H1 (cell line): Measurements from ENCODE around the gene GPHA2. TPM values are rescaled to one million over a fixed set of nuclear protein-coding genes. Genes with fewer than 3 reads are reported as not detected.

Source experiments
- CTCF ChIA-PET: fragments of 300-600 bp; sonication (Branson Sonifier 250); formaldehyde crosslinking; loops from one replicate; lab custom pipeline; 2021; ENCODE audit not compliant: partially characterized antibody; lab: Charles Lee
- POLR2A ChIA-PET: fragments of 300-600 bp; sonication (Branson Sonifier 250); formaldehyde crosslinking; loops from one replicate; lab custom pipeline; 2021; ENCODE audit warnings: inconsistent platforms; ENCODE audit not compliant: partially characterized antibody; lab: Charles Lee
- DNase-seq, 2 experiments: peaks; one replicate each; pipeline versions ENCODE4 v3.0.0 to v3.0.0-alpha.2; 2010 to 2022; ENCODE audit warnings: low spot score in 2 of 2, low read depth in 1 of 2, mixed read lengths in 1 of 2
- FAIRE-seq: peaks from 2 replicates; lab custom pipeline; 2011; peaks lifted over from hg19 to GRCh38; lab: Jason Lieb, UNC
- H2AFZ ChIP-seq: 2 replicates; pipeline ENCODE4 v1.8.1; 2012; ENCODE audit warnings: low read length, inconsistent platforms
- H2AK5ac ChIP-seq: 2 replicates; pipeline ENCODE4 v1.6.1; 2013; ENCODE audit warnings: low read depth, low read length
- H2BK120ac ChIP-seq: replicated peaks from 2 replicates; pipeline ENCODE3; 2013; ENCODE audit warnings: low read depth, low read length, inconsistent platforms
- H2BK12ac ChIP-seq: 2 replicates; pipeline ENCODE4 v1.6.1; 2013; ENCODE audit warnings: low read depth, low read length
- H2BK15ac ChIP-seq: 2 replicates; pipeline ENCODE4 v1.6.1; 2013; ENCODE audit warnings: low read length
- H2BK20ac ChIP-seq: 2 replicates; pipeline ENCODE4 v1.6.1; 2013; ENCODE audit warnings: low read length
- H2BK5ac ChIP-seq: 2 replicates; pipeline ENCODE4 v1.6.1; 2013; ENCODE audit warnings: low read depth, low read length
- H3K14ac ChIP-seq: 2 replicates; pipeline ENCODE4 v1.6.1; 2013; ENCODE audit warnings: inconsistent platforms; ENCODE audit not compliant: insufficient read length
- H3K18ac ChIP-seq: 2 replicates; pipeline ENCODE4 v1.6.1; 2013; ENCODE audit warnings: low read length; ENCODE audit errors: extremely low read depth
- H3K23ac ChIP-seq: 2 replicates; pipeline ENCODE4 v1.6.1; 2013; ENCODE audit warnings: inconsistent platforms; ENCODE audit not compliant: insufficient read length
- H3K23me2 ChIP-seq: 2 replicates; pipeline ENCODE4 v1.6.1; 2013; ENCODE audit warnings: low read depth, low read length
- H3K27ac ChIP-seq: 2 replicates; pipeline ENCODE4 v1.6.1; 2011; ENCODE audit warnings: low read depth, low read length, inconsistent platforms
- H3K27me3 ChIP-seq, 4 experiments: replicated peaks in 1 of 4; 1 replicate in 1 of 4; 2 replicates in 3 of 4; pipeline versions ENCODE4 v1.6.1 to v1.8.1; 2011 to 2013; ENCODE audit warnings: low read length in 3 of 4, mild to moderate bottlenecking in 3 of 4, inconsistent platforms in 2 of 4, mixed read lengths in 2 of 4, moderate library complexity in 1 of 4; ENCODE audit not compliant: control insufficient read depth in 3 of 4, insufficient read depth in 3 of 4; ENCODE audit errors: extremely low read depth in 1 of 4
- H3K36me3 ChIP-seq, 4 experiments: 2 replicates each; pipeline versions ENCODE4 v1.6.1 to v1.8.1; 2011 to 2013; ENCODE audit warnings: mild to moderate bottlenecking in 4 of 4, low read length in 3 of 4, moderate library complexity in 2 of 4, control low read depth in 1 of 4, inconsistent platforms in 1 of 4; ENCODE audit not compliant: insufficient read depth in 4 of 4, control insufficient read depth in 2 of 4
- H3K4ac ChIP-seq: replicated peaks from 2 replicates; pipeline ENCODE3; 2013; ENCODE audit warnings: low read length, low read depth, mixed read lengths, inconsistent platforms; ENCODE audit not compliant: insufficient read length
- H3K4me1 ChIP-seq, 4 experiments: replicated peaks in 1 of 4; 1 replicate in 1 of 4; 2 replicates in 3 of 4; pipeline versions ENCODE4 v1.6.1 to v1.8.1; 2011 to 2013; ENCODE audit warnings: low read length in 3 of 4, inconsistent platforms in 2 of 4, mixed read lengths in 1 of 4; ENCODE audit not compliant: insufficient read depth in 4 of 4, control insufficient read depth in 3 of 4
- H3K4me2 ChIP-seq, 2 experiments: 2 replicates each; pipeline versions ENCODE4 v1.6.1 to v1.8.1; 2011 to 2013; ENCODE audit warnings: low read depth in 2 of 2, low read length in 2 of 2, control low read depth in 1 of 2, inconsistent platforms in 1 of 2, mild to moderate bottlenecking in 1 of 2; ENCODE audit not compliant: insufficient read depth in 1 of 2
- H3K4me3 ChIP-seq, 4 experiments: fragments of 200-600, 300-600 bp in 1 of 4; sonication (generic), shearing (Covaris generic), sonication (Bioruptor Twin) in 1 of 4; 2 replicates each; pipeline versions ENCODE4 v1.5.1 to v1.8.1; 2011 to 2016; ENCODE audit warnings: low read length in 4 of 4, low read depth in 3 of 4, control low read depth in 2 of 4, inconsistent platforms in 2 of 4, mild to moderate bottlenecking in 2 of 4, mixed read lengths in 1 of 4, moderate library complexity in 1 of 4; ENCODE audit not compliant: insufficient read depth in 2 of 4; ENCODE audit errors: extremely low read depth in 1 of 4
- H3K56ac ChIP-seq: replicated peaks from 2 replicates; pipeline ENCODE3; 2013; ENCODE audit warnings: low read depth, mild to moderate bottlenecking, mixed read lengths, low read length, inconsistent platforms; ENCODE audit not compliant: insufficient read length
- H3K79me1 ChIP-seq: 2 replicates; pipeline ENCODE4 v1.6.1; 2013; ENCODE audit warnings: low read depth, low read length, control low read depth
- H3K79me2 ChIP-seq, 2 experiments: 2 replicates each; pipeline versions ENCODE4 v1.6.1 to v1.8.1; 2012 to 2013; ENCODE audit warnings: low read length in 2 of 2, mild to moderate bottlenecking in 2 of 2, inconsistent platforms in 1 of 2; ENCODE audit not compliant: insufficient read depth in 2 of 2, control insufficient read depth in 1 of 2
- H3K9ac ChIP-seq, 4 experiments: replicated peaks in 1 of 4; 1 replicate in 1 of 4; 2 replicates in 3 of 4; pipeline versions ENCODE4 v1.6.1 to v1.8.1; 2011 to 2013; ENCODE audit warnings: low read depth in 3 of 4, low read length in 3 of 4, control low read depth in 2 of 4, mild to moderate bottlenecking in 2 of 4, moderate library complexity in 2 of 4, inconsistent platforms in 1 of 4; ENCODE audit errors: extremely low read depth in 1 of 4
- H3K9me3 ChIP-seq, 2 experiments: 2 replicates each; pipeline versions ENCODE4 v1.6.1 to v1.8.1; 2012 to 2013; ENCODE audit warnings: mild to moderate bottlenecking in 2 of 2, moderate library complexity in 2 of 2, control low read depth in 1 of 2, inconsistent platforms in 1 of 2, low read depth in 1 of 2, low read length in 1 of 2, mixed read lengths in 1 of 2; ENCODE audit not compliant: insufficient read depth in 2 of 2
- H4K20me1 ChIP-seq, 2 experiments: replicated peaks in 1 of 2; 2 replicates each; pipeline versions ENCODE3 to v1.8.1; 2011 to 2013; ENCODE audit warnings: inconsistent platforms in 2 of 2, low read length in 2 of 2, mild to moderate bottlenecking in 1 of 2; ENCODE audit not compliant: insufficient read depth in 2 of 2, control insufficient read depth in 1 of 2
- H4K5ac ChIP-seq: 2 replicates; pipeline ENCODE4 v1.6.1; 2013; ENCODE audit warnings: low read length, low read depth, mixed read lengths, inconsistent platforms; ENCODE audit not compliant: insufficient read length
- H4K8ac ChIP-seq: 2 replicates; pipeline ENCODE4 v1.8.0; 2013; ENCODE audit warnings: mild to moderate bottlenecking, moderate library complexity, low read length, inconsistent platforms; ENCODE audit not compliant: insufficient read depth; ENCODE audit errors: extremely low read depth
- H4K91ac ChIP-seq: replicated peaks from 2 replicates; pipeline ENCODE3; 2013; ENCODE audit warnings: low read length, mixed read lengths, inconsistent platforms; ENCODE audit not compliant: insufficient read length
- CBX8 ChIP-seq: fragments of 300-800, 300-1000 bp; sonication (generic); IDR thresholded peaks from 2 replicates; pipeline ENCODE4 v1.7.1; 2016; ENCODE audit warnings: low read depth, low read length, borderline replicate concordance
- CHD2 ChIP-seq: IDR thresholded peaks from 2 replicates; pipeline ENCODE4 v1.6.1; 2012; ENCODE audit warnings: low read length, improper control_type of control experiment
- RFX5 ChIP-seq: IDR thresholded peaks from 2 replicates; pipeline ENCODE4 v1.6.1; 2011; ENCODE audit warnings: low read depth, low read length, improper control_type of control experiment, borderline replicate concordance
- TCF12 ChIP-seq: IDR thresholded peaks from 2 replicates; pipeline ENCODE4 v1.6.1; 2011; ENCODE audit warnings: low read depth, mild to moderate bottlenecking, low read length
- WGBS, 2 experiments: shearing (Covaris generic) in 1 of 2; methylation state at CpG; one replicate each; pipeline versions ENCODE4 v1.1.6 to v1.1.7; 2013 to 2015; ENCODE audit warnings: low lambda C conversion rate in 2 of 2, mixed read lengths in 2 of 2, inconsistent platforms in 1 of 2, low coverage in 1 of 2, missing lambda C conversion rate in 1 of 2; ENCODE audit not compliant: insufficient replicate concordance in 2 of 2, insufficient coverage in 1 of 2, insufficient read length in 1 of 2; ENCODE audit errors: extremely low coverage in 1 of 2, missing lambda C conversion rate in 1 of 2; 5-methylcytosine and 5-hydroxymethylcytosine counted together
- polyA plus RNA-seq, 7 experiments: library from polyadenylated mRNA; depleted of rRNA in 3 of 7; stranded (reverse) in 5 of 7; unstranded in 2 of 7; fragments of >200 nt in 5 of 7; fragments of 200-250 nt in 2 of 7; gene quantifications; 1 replicate in 5 of 7; 2 replicates in 1 of 7; 4 replicates in 1 of 7; pipeline versions ENCODE4 v1.2.1 to v1.2.3, GENCODE V29; 2011 to 2013; ENCODE audit warnings: missing spikeins in 2 of 7, mixed read lengths in 2 of 7
- total RNA-seq: library from RNA; stranded (reverse); fragmentation: NEBNext Ultra II Directional; extraction: Animal tissue kit (Norgen Biotek cat#: 25700); gene quantifications from 2 replicates; pipeline ENCODE4 v1.2.1, GENCODE V29; 2021
- TF ChIP-seq, protein P1 (sequence below): IDR thresholded peaks from 2 replicates; pipeline ENCODE4 v1.6.1; 2011; ENCODE audit warnings: low read depth, mild to moderate bottlenecking, low read length; ENCODE audit not compliant: insufficient read depth

GPHA2 gene
- total and polyA plus RNA-seq, 2 of the 8 experiments (the other 6 are each of a cell fraction or from before 2014, with no cell fraction given), result 0.97 to 4.4 TPM

DNA sequence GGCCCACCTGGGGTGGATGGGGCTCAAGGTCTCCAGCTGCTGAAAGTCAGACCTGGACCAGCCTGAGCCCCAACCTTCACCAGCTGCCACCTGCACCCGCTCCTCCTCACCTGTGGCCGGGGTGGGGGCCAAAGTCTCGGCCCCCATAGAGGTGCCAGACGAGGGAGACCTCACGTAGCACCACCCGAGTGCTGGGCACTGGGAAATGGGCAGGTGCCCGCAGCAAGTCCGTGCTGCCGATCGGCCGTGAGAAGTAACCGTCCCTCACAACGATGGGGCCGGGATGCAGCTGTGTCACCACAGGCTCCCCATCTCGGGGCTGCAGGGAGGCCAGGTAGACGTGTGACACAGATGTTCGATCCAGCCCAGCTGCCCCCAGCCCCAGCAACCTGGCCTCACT lies 34.9 kb downstream of the GPHA2 start:
- POLR2A ChIA-PET, result interaction anchor here (0.7 kb wide), 1 partner anchor 809 kb away, joined by 3 read pairs; no protein-coding TSS in a partner anchor

More for the DNA sequence above, 34.9 kb downstream of the GPHA2 start:
- H3K23me2 ChIP-seq, result no peaks in the 10 kb centered on the region
- no peaks in the 10 kb centered on the region for H3K79me1 ChIP-seq
- H2BK20ac ChIP-seq, result no peak overlapping the region
- DNase-seq (no peak), FAIRE-seq (no peak)
- no peak overlapping the region for H4K5ac ChIP-seq
- H3K9ac ChIP-seq, result no peak overlapping the region
- no peak overlapping the region for H2AFZ ChIP-seq
- peaks cover 0 to 3% of the 10 kb centered on the region in 2 experiments for H4K20me1 ChIP-seq
- no peak overlapping the region for H4K91ac ChIP-seq
- H3K9me3 ChIP-seq, result no peaks in the 10 kb centered on the region
- no peak overlapping the region for H3K4me2 ChIP-seq
- H2AK5ac ChIP-seq, result no peak overlapping the region
- H3K4me1 ChIP-seq, result no peaks in the 10 kb centered on the region
- CTCF ChIA-PET, result interaction anchor here (0.6 to 32.2 kb wide), 4 partner anchors 13 to 74 kb away, joined by 4 to 1058 read pairs (median 4); partner anchors contain the start of gene CDC42BPG
- H2BK5ac ChIP-seq, result no peak overlapping the region
- no peak overlapping the region for H2BK12ac ChIP-seq
- H3K18ac ChIP-seq, result no peak overlapping the region
- H4K8ac ChIP-seq, result no peak overlapping the region
- WGBS, 2 experiments, result 96% methylated on average over 17 of the region's 17 CpGs; no CpG with 5 or more reads in 1 of the 2 experiments
- no peaks in the 10 kb centered on the region for H3K27me3 ChIP-seq
- no peak overlapping the region for H2BK15ac ChIP-seq
- H3K79me2 ChIP-seq, result no peaks in the 10 kb centered on the region
- H3K36me3 ChIP-seq, result peaks cover 0 to 11% (median 5%) of the 10 kb centered on the region in 4 experiments; a peak in 6 of 8 replicates
- no peak overlapping the region for H3K4ac ChIP-seq
- no peak overlapping the region for H2BK120ac ChIP-seq
- H3K56ac ChIP-seq, result no peak overlapping the region
- H3K23ac ChIP-seq, result no peak overlapping the region
- no peak overlapping the region for H3K4me3 ChIP-seq
- no peak for TF ChIP-seq CHD2
- no peak for TF ChIP-seq RFX5
- no peak for TF ChIP-seq CBX8
- TF ChIP-seq, protein P1, sequence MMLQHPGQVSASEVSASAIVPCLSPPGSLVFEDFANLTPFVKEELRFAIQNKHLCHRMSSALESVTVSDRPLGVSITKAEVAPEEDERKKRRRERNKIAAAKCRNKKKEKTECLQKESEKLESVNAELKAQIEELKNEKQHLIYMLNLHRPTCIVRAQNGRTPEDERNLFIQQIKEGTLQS, result no peak
- no peak for TF ChIP-seq TCF12
- H3K27ac ChIP-seq, result no peak overlapping the region
- H3K14ac ChIP-seq, result no peak overlapping the region
